Measurements from ENCODE around the gene GGT5.
"Not testable (repeated sequence)": the region's sequence is repeated elsewhere in the genome, so short reads cannot be mapped to it uniquely, and the experiment has no call there.

GGT5 gene

DNA sequence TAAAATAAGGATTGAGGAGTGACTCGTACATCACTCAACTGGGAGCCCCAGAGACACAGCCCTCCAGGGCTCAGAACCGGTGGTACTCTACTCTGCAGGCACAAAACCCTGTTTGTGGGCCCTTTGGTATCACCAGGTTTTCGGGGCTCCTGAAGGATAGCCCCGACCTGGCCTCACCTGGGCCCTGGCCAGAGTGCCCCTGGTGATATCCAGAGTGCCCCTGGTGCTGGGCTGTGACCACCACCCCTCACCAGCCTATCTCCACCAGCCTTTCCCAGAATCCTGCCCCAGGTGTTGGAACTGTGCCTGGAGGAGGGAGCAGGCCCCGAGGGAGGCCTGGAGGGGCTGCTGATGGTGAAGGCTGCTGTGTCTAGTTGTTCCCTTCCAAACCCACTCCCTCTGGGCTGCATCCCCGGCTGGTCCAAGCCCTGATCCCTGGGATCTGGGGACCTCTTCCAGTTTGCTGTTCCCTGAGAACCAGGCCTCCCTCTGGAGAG lies 2.2 kb upstream of the GGT5 start:
- TF ChIP-seq CTCF (conservative IDR thresholded peaks at IDR 0.05; ENCODE audit: low read depth, low read length) = no peak
- no peak for DNase-seq (ENCODE audit: low read depth)
- no peak overlapping the region for H3K4me3 ChIP-seq (ENCODE audit: low read length)

DNA sequence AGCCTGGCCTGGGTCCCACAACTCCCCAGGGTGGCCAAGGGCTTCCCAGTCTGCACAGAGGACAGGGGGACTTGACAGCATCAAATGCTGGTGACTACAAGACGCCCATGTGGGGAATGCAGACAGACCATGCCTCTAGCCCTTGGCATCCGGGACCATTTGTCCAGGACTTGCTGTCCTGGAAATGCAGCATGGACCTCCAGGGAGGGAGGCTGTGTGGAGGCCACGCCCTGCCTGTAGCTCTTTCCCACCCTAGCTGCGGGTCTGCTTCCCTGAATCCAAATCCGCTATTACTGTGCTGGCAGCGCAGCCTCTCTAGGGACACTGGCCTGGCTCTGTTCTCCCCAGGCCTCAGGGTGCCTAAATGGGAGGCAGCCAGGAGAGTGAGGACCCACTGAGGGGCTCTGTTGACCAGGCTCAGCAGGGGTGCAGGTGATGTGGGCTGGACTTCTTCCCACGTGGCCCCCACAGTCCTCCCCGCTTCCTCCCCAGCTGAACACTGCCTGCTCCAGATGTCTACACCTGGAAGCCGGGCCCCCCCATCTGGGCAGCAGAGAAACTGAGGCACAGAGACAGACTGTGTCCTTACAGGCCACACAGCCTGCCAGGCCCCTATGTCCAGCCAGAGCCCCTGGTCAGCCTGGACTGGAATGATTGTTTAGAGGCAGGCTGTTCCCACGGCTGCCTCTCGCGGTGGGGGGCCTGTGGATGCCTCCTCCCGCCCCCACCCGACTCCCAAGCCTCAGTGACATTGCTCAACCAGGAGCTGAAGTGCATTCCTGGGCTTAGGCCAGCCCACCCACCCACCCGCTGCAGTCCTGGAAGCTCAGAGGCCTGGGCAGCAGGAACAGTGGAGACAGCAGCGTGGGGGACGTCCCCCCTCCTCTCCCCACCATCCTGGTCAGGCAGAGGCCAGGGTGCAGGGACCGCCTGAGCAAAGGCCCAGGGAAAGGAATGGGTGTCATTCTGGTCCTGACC lies 991 bp upstream of the GGT5 start:
- not testable (repeated sequence) for DNase-seq (ENCODE audit: low read depth); H3K4me3 ChIP-seq (ENCODE audit: low read length)

GRCh38 chr22:24244144-24244787 lies 616 bp downstream of the GGT5 start:
- TF ChIP-seq CTCF (conservative IDR thresholded peaks at IDR 0.05; ENCODE audit: low read depth, low read length) = no peak
- no peak overlapping the region for H3K4me3 ChIP-seq (ENCODE audit: low read length)

DNA sequence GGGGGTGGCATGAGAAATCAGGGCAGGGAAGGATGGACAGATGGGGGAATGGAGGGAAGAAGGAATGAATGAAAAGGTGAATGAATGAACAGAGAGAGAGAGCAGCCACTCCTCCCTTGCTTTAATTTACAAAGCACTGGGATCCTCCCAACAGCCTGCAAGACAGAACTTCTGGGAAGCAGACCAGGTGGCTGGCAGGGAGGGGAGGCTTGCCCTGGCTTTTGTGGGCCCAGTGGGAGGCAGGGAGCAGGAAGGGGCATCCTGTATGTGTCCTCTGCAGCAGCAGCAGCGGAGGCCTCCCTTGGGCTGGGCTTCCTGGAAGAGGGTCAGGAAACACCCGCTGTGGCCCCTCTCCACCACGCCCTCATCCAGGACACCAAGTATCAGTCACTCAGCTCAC lies 1.5 kb downstream of the GGT5 start:
- H3K4me3 ChIP-seq (ENCODE audit: low read length); DNase-seq (ENCODE audit: low read depth): not testable (repeated sequence)

More at GRCh38 chr22:24244144-24244787, 616 bp downstream of the GGT5 start:
- no peak for DNase-seq (ENCODE audit: low read depth)

GRCh38 chr22:24240985-24241692 lies 3.7 kb downstream of the GGT5 start:
- DNase-seq (ENCODE audit: low read depth); H3K4me3 ChIP-seq (ENCODE audit: low read length): not testable (repeated sequence)

- no peak for TF ChIP-seq CTCF (conservative IDR thresholded peaks at IDR 0.05; ENCODE audit: low read depth, low read length)
These were observed 4.5 kb downstream of the GGT5 start for GRCh38 chr22:24240381-24240780.

GRCh38 chr22:24238101-24238694 lies 6.7 kb downstream of the GGT5 start:
- DNase-seq (ENCODE audit: low read depth); H3K4me3 ChIP-seq (ENCODE audit: low read length): not testable (repeated sequence)

More at GRCh38 chr22:24240381-24240780, 4.5 kb downstream of the GGT5 start:
- no peak overlapping the region for H3K4me3 ChIP-seq (ENCODE audit: low read length)
- DNase-seq (ENCODE audit: low read depth) = no peak

- DNase-seq (ENCODE audit: low read depth) = no peak
- no peak overlapping the region for H3K4me3 ChIP-seq (ENCODE audit: low read length)
- TF ChIP-seq CTCF (conservative IDR thresholded peaks at IDR 0.05; ENCODE audit: low read depth, low read length) = no peak
These were observed 8.2 kb downstream of the GGT5 start for GRCh38 chr22:24236656-24237055.
